ENCODE data around the gene BAZ2B. TPM values are rescaled to one million over a fixed set of nuclear protein-coding genes. Genes with fewer than 3 reads are reported as not detected.

BAZ2B gene
- total and polyA plus RNA-seq, 2 experiments from 2014 or later, result 51.7 to 62.9 TPM

- Histone ChIP-seq H3K27ac (ENCODE audit: low read depth) (no peak overlapping the region), H4K20me1 (replicated peaks; ENCODE audit: insufficient read depth) (no peaks in the 10 kb centered on the region), H3K79me2 (replicated peaks; ENCODE audit: insufficient read depth) (no peaks in the 10 kb centered on the region), H2AFZ (no peak overlapping the region), H3F3A (replicated peaks; ENCODE audit: low read depth) (no peaks in the 10 kb centered on the region), H3K4me3 (no peak overlapping the region), H3K36me3 (ENCODE audit: insufficient read depth) (peaks cover 3% of the 10 kb centered on the region; the same call in 1 of the 2 replicates), H3K4me2 (no peak overlapping the region), H3K9me2 (ENCODE audit: insufficient read depth) (no peaks in the 10 kb centered on the region), H3K4me1 (ENCODE audit: insufficient read depth) (no peaks in the 10 kb centered on the region), H3K27me3 (ENCODE audit: insufficient read depth) (no peaks in the 10 kb centered on the region)
- DNase-seq (ENCODE audit: low spot score) (no peak), ATAC-seq (no peak)
- Mint-ChIP-seq H3K27ac (no peak overlapping the region), H3K9me3 (no peaks in the 10 kb centered on the region), H3K4me1 (no peaks in the 10 kb centered on the region), H3K27me3 (ENCODE audit: insufficient read depth, low read depth, poor library complexity) (no peaks in the 10 kb centered on the region), H3K4me3 (no peak overlapping the region), H3K36me3 (ENCODE audit: low read depth) (peaks cover 4% of the 10 kb centered on the region)
- TF ChIP-seq POLR2AphosphoS5 (IDR thresholded peaks at IDR 0.05; ENCODE audit: low read depth) (no peak), ZNF462 (CRISPR knock-in tag; IDR thresholded peaks at IDR 0.05) (no peak)
These were observed 233.8 kb downstream of the BAZ2B start for GRCh38 chr2:159382447-159383028.

GRCh38 chr2:159381574-159381973 is 234.8 kb downstream of the BAZ2B start:
- Histone ChIP-seq H3K4me3 (no peak overlapping the region), H3K79me2 (replicated peaks; ENCODE audit: insufficient read depth) (no peaks in the 10 kb centered on the region), H3K4me1 (ENCODE audit: insufficient read depth) (no peaks in the 10 kb centered on the region), H3K27me3 (ENCODE audit: insufficient read depth) (no peaks in the 10 kb centered on the region), H3K36me3 (ENCODE audit: insufficient read depth) (peaks cover 3% of the 10 kb centered on the region; the same call in 1 of the 2 replicates), H3K9me2 (ENCODE audit: insufficient read depth) (no peaks in the 10 kb centered on the region), H3K27ac (ENCODE audit: low read depth) (no peak overlapping the region), H3K4me2 (no peak overlapping the region), H4K20me1 (replicated peaks; ENCODE audit: insufficient read depth) (no peaks in the 10 kb centered on the region), H2AFZ (no peak overlapping the region), H3F3A (replicated peaks; ENCODE audit: low read depth) (no peaks in the 10 kb centered on the region)
- Mint-ChIP-seq H3K4me3 (no peak overlapping the region), H3K9me3 (no peaks in the 10 kb centered on the region), H3K27ac (no peak overlapping the region), H3K36me3 (ENCODE audit: low read depth) (peaks cover 4% of the 10 kb centered on the region), H3K4me1 (no peaks in the 10 kb centered on the region), H3K27me3 (ENCODE audit: insufficient read depth, low read depth, poor library complexity) (no peaks in the 10 kb centered on the region)
- ATAC-seq (no peak), DNase-seq (ENCODE audit: low spot score) (no peak)
- no peak for TF ChIP-seq ZNF114 (CRISPR knock-in tag; IDR thresholded peaks at IDR 0.05)
- no peak for TF ChIP-seq JUNB (IDR thresholded peaks at IDR 0.05; ENCODE audit: unreplicated experiment)
- TF ChIP-seq ETS1 (IDR thresholded peaks at IDR 0.05), result no peak
- TF ChIP-seq NANOG (IDR thresholded peaks at IDR 0.05; ENCODE audit: borderline replicate concordance), result no peak
- TF ChIP-seq ZNF331 (CRISPR knock-in tag; IDR thresholded peaks at IDR 0.05; ENCODE audit: low read depth), result no peak

Measured in GM23338 (cell line).